Upper lobe of left lung (tissue), 6 donors: ENCODE measurements around the gene DOHH. TPM values are rescaled to one million over a fixed set of nuclear protein-coding genes. Genes with fewer than 3 reads are reported as not detected.
"Not testable (repeated sequence)": the region's sequence is repeated elsewhere in the genome, so short reads cannot be mapped to it uniquely, and the experiment has no call there.

Experiments
- ATAC-seq, 2 donors: fragments of 200-7000 bp; cut with Tn5 transposase; one replicate each; pipeline ENCODE4 v1.9.1; 2022; ENCODE audit warnings: mild to moderate bottlenecking in 2 of 2, moderate library complexity in 2 of 2; ENCODE audit not compliant: low FRiP score in 2 of 2
- DNase-seq, 2 donors: peaks; one replicate each; pipeline ENCODE4 v3.0.0-alpha.2; 2019 to 2020
- H3K27ac ChIP-seq, 4 donors: fragments of 200-600 bp; sonication (generic); one replicate each; pipeline ENCODE4 v1.5.1; 2016 to 2019
- H3K27me3 ChIP-seq, 4 donors: fragments of 200-600 bp; sonication (generic); one replicate each; pipeline ENCODE4 v1.5.1; 2017 to 2019
- H3K36me3 ChIP-seq, 4 donors: fragments of 200-600 bp; sonication (generic); one replicate each; pipeline ENCODE4 v1.5.1; 2016 to 2019
- H3K4me1 ChIP-seq, 4 donors: fragments of 200-600 bp; sonication (generic); one replicate each; pipeline ENCODE4 v1.5.1; 2018 to 2019
- H3K4me3 ChIP-seq, 4 donors: fragments of 200-600 bp; sonication (generic); one replicate each; pipeline ENCODE4 v1.5.1; 2017 to 2019; ENCODE audit warnings: mild to moderate bottlenecking in 2 of 4, moderate library complexity in 1 of 4
- H3K9me3 ChIP-seq, 4 donors: fragments of 200-600 bp; sonication (generic); one replicate each; pipeline ENCODE4 v1.5.1; 2018 to 2019
- CTCF ChIP-seq, 6 experiments: fragments of 450-650 bp in 4 of 6; fragments of 200-600 bp in 2 of 6; sonication (generic) in 2 of 6; IDR thresholded peaks; one replicate each; pipeline ENCODE4 v1.5.1; 2016 to 2019; ENCODE audit warnings: antibody characterized with exemption in 6 of 6
- EP300 ChIP-seq, 4 donors: sonication (generic); formaldehyde crosslinking; IDR thresholded peaks; one replicate each; pipeline ENCODE4 v1.5.1; 2017; ENCODE audit warnings: antibody characterized with exemption in 4 of 4, control low read depth in 2 of 4
- POLR2A ChIP-seq, 4 donors: fragments of 450-650 bp; IDR thresholded peaks; one replicate each; pipeline ENCODE4 v1.5.1; 2016 to 2017; ENCODE audit warnings: antibody characterized with exemption in 4 of 4, mild to moderate bottlenecking in 2 of 4
- POLR2AphosphoS5 ChIP-seq, 2 donors: sonication (generic); formaldehyde crosslinking; IDR thresholded peaks; one replicate each; pipeline ENCODE4 v1.5.1; 2017; ENCODE audit warnings: antibody characterized with exemption in 2 of 2
- WGBS, 2 donors: methylation state at CpG; one replicate each; pipeline ENCODE4 v1.1.5; 2017 to 2018; 5-methylcytosine and 5-hydroxymethylcytosine counted together
- total RNA-seq, 6 donors: library from RNA; depleted of rRNA in 4 of 6; stranded (reverse); fragments of >200 nt in 4 of 6; gene quantifications; one replicate each; pipeline versions ENCODE4 v1.1.0 to v1.2.1, GENCODE V29; 2016 to 2021
- donor health status: DM: no; HTN: no; CAD: no; lungs with moderate emphysema.
- donor health status: DM: no; HTN: yes; CAD: no; lungs with severe emphysema.

The DOHH gene
- total RNA-seq, 6 donors from 2014 or later, result 13.3 to 26.8 (median 17.3) TPM

- ATAC-seq (no peak), DNase-seq (peak in 1 of 2 donors; percentile 10)
- no peaks in the 10 kb centered on the region for H3K27me3 ChIP-seq
- H3K4me1 ChIP-seq, result peaks cover 3 to 16% (median 14%) of the 10 kb centered on the region in 4 donors
- H3K4me3 ChIP-seq, result no peak overlapping the region
- H3K27ac ChIP-seq, result peak overlapping the region; percentile 59 to 85 (median 74)
- WGBS, 2 donors, result 89 to 90% methylated on average over 10 of the region's 10 CpGs
- TF ChIP-seq POLR2A (IDR thresholded peaks at IDR 0.05), result no peak
- no peak for TF ChIP-seq POLR2AphosphoS5 (IDR thresholded peaks at IDR 0.05)
- TF ChIP-seq EP300 (IDR thresholded peaks at IDR 0.05), result no peak
- no peak for TF ChIP-seq CTCF (IDR thresholded peaks at IDR 0.05)
- H3K36me3 ChIP-seq, result peaks cover 25 to 96% (median 64%) of the 10 kb centered on the region in 4 donors
- no peaks in the 10 kb centered on the region for H3K9me3 ChIP-seq
Measured at GRCh38 chr19:3451451-3451866, 49.0 kb downstream of the DOHH start.

- Histone ChIP-seq H3K9me3 (no peaks in the 10 kb centered on the region), H3K27me3 (no peaks in the 10 kb centered on the region), H3K36me3 (peaks cover 25 to 96% (median 63%) of the 10 kb centered on the region in 4 donors), H3K4me1 (peaks cover 4 to 22% (median 17%) of the 10 kb centered on the region in 4 donors), H3K27ac (peak overlapping the region; percentile 59 to 85 (median 74)), H3K4me3 (no peak overlapping the region)
- ATAC-seq (peak; percentile 75 to 91), DNase-seq (peak in 1 of 2 donors; percentile 77)
- WGBS, 2 donors, result 36 to 45% methylated on average over 12 of the region's 12 CpGs
- TF ChIP-seq POLR2AphosphoS5 (IDR thresholded peaks at IDR 0.05), result peak; percentile 91 to 94
- no peak for TF ChIP-seq POLR2A (IDR thresholded peaks at IDR 0.05)
- TF ChIP-seq EP300 (IDR thresholded peaks at IDR 0.05), result peak; percentile 42 to 95 (median 76)
- no peak for TF ChIP-seq CTCF (IDR thresholded peaks at IDR 0.05)
Measured at GRCh38 chr19:3450796-3451411, 49.6 kb downstream of the DOHH start.

GRCh38 chr19:3448616-3449334 is 51.7 kb downstream of the DOHH start:
- ATAC-seq (no peak), DNase-seq (peak in 1 of 2 donors; percentile 62)
- Histone ChIP-seq H3K4me1 (peaks cover 23 to 41% (median 38%) of the 10 kb centered on the region in 4 donors), H3K27ac (peak overlapping the region in 3 of 4 donors; percentile 43 to 85 (median 57)), H3K36me3 (peaks cover 17 to 94% (median 59%) of the 10 kb centered on the region in 4 donors), H3K4me3 (no peak overlapping the region), H3K27me3 (no peaks in the 10 kb centered on the region), H3K9me3 (no peaks in the 10 kb centered on the region)
- TF ChIP-seq POLR2AphosphoS5 (IDR thresholded peaks at IDR 0.05), result no peak
- no peak for TF ChIP-seq CTCF (IDR thresholded peaks at IDR 0.05)
- no peak for TF ChIP-seq EP300 (IDR thresholded peaks at IDR 0.05)
- TF ChIP-seq POLR2A (IDR thresholded peaks at IDR 0.05), result no peak
- WGBS, 2 donors, result 92 to 97% methylated on average over 25 to 28 of the region's 28 CpGs

- H3K36me3 ChIP-seq, result peaks cover 3 to 91% (median 47%) of the 10 kb centered on the region in 4 donors
Measured at GRCh38 chr19:3446657-3447056, 53.8 kb downstream of the DOHH start.

GRCh38 chr19:3444695-3445234 is 55.7 kb downstream of the DOHH start:
- Histone ChIP-seq H3K4me3 (no peak overlapping the region), H3K27ac (peak overlapping the region in 2 of 4 donors; percentile 41 to 85), H3K9me3 (no peaks in the 10 kb centered on the region), H3K4me1 (peaks cover 27 to 58% (median 48%) of the 10 kb centered on the region in 4 donors), H3K27me3 (no peaks in the 10 kb centered on the region), H3K36me3 (peaks cover 3 to 88% (median 48%) of the 10 kb centered on the region in 4 donors)
- TF ChIP-seq CTCF (IDR thresholded peaks at IDR 0.05), result no peak
- no peak for TF ChIP-seq POLR2AphosphoS5 (IDR thresholded peaks at IDR 0.05)
- no peak for TF ChIP-seq POLR2A (IDR thresholded peaks at IDR 0.05)
- TF ChIP-seq EP300 (IDR thresholded peaks at IDR 0.05), result peak in 1 of 4 donors; percentile 45
- no peak for DNase-seq
- no peak for ATAC-seq
- WGBS, 2 donors, result 70 to 81% methylated on average over 8 to 24 of the region's 24 CpGs

More at GRCh38 chr19:3446657-3447056, 53.8 kb downstream of the DOHH start:
- H3K9me3 ChIP-seq, ATAC-seq, DNase-seq, H3K27me3 ChIP-seq, H3K4me3 ChIP-seq: not testable (repeated sequence)
- 80 to 96% methylated on average over 4 of the region's 4 CpGs for WGBS, 2 donors
- Histone ChIP-seq H3K4me1 (peaks cover 30 to 61% (median 50%) of the 10 kb centered on the region in 4 donors), H3K27ac (peak overlapping the region in 3 of 4 donors; percentile 48 to 85 (median 57))
